Endothelial cell of umbilical vein (primary cell): ENCODE measurements around the gene MARS2. TPM values are rescaled to one million over a fixed set of nuclear protein-coding genes. Genes with fewer than 3 reads are reported as not detected.

Experiments
- BruUV-seq: library from RNA; stranded (reverse); fragments of 400-500 nt; replicated peaks from 2 replicates; lab custom pipeline; 2021; lab: Mats Ljungman, UMichigan
- CTCF ChIA-PET: fragments of 300-600, 350-600 bp; sonication (Branson Sonifier 250); formaldehyde crosslinking; loops from one replicate; lab custom pipeline; 2021; ENCODE audit warnings: antibody characterized with exemption, inconsistent platforms; lab: Charles Lee
- POLR2A ChIA-PET: fragments of 300-600, 350-600 bp; sonication (Branson Sonifier 250); formaldehyde crosslinking; loops from one replicate; lab custom pipeline; 2021; ENCODE audit warnings: antibody characterized with exemption, inconsistent platforms; lab: Charles Lee
- DNase-seq: peaks from one replicate; pipeline ENCODE4 v3.0.0-alpha.2; 2011; ENCODE audit warnings: low read depth, low spot score
- FAIRE-seq: peaks from 2 replicates; lab custom pipeline; 2011; peaks lifted over from hg19 to GRCh38; lab: Jason Lieb, UNC
- H2AFZ ChIP-seq: 2 replicates; pipeline ENCODE4 v1.6.0; 2012; ENCODE audit warnings: low read depth, low read length, control low read depth, inconsistent platforms
- H3K27ac ChIP-seq: 2 replicates; pipeline ENCODE4 v1.5.1; 2011; ENCODE audit warnings: low read depth, mild to moderate bottlenecking, control low read depth, low read length, moderate library complexity; ENCODE audit not compliant: insufficient read depth
- H3K27me3 ChIP-seq, 2 experiments: 2 replicates each; pipeline versions ENCODE4 v1.6.0 to v1.6.1; 2011; ENCODE audit warnings: low read length in 2 of 2, mixed read lengths in 1 of 2; ENCODE audit not compliant: control insufficient read depth in 2 of 2, insufficient read depth in 2 of 2
- H3K36me3 ChIP-seq, 2 experiments: 2 replicates in 1 of 2; 3 replicates in 1 of 2; pipeline ENCODE4 v1.5.1; 2011; ENCODE audit warnings: low read length in 2 of 2, mild to moderate bottlenecking in 1 of 2, moderate library complexity in 1 of 2; ENCODE audit not compliant: control insufficient read depth in 2 of 2, insufficient read depth in 2 of 2; ENCODE audit errors: extremely low read depth in 1 of 2
- H3K4me1 ChIP-seq: 3 replicates; pipeline ENCODE4 v1.5.1; 2011; ENCODE audit warnings: mild to moderate bottlenecking, low read length; ENCODE audit not compliant: control insufficient read depth, insufficient read depth; ENCODE audit errors: extremely low read depth
- H3K4me2 ChIP-seq: 2 replicates; pipeline ENCODE4 v1.6.1; 2011; ENCODE audit warnings: low read length, control low read depth, mixed read lengths; ENCODE audit not compliant: insufficient read depth
- H3K4me3 ChIP-seq, 3 experiments: fragments of 200-600 bp in 1 of 3; sonication (generic), shearing (Covaris generic) in 1 of 3; replicated peaks in 1 of 3; 2 replicates each; pipeline ENCODE4 v1.5.1; 2011 to 2016; ENCODE audit warnings: control low read depth in 3 of 3, low read length in 3 of 3, mild to moderate bottlenecking in 2 of 3, inconsistent platforms in 1 of 3, low read depth in 1 of 3, moderate library complexity in 1 of 3; ENCODE audit not compliant: insufficient read depth in 1 of 3
- H3K79me2 ChIP-seq: 2 replicates; pipeline ENCODE4 v1.6.0; 2012; ENCODE audit warnings: low read length, inconsistent platforms; ENCODE audit not compliant: control insufficient read depth, insufficient read depth
- H3K9ac ChIP-seq: replicated peaks from 2 replicates; pipeline ENCODE3; 2011; ENCODE audit warnings: low read length, control low read depth; ENCODE audit not compliant: insufficient read depth; ENCODE audit errors: extremely low read depth
- H3K9me1 ChIP-seq: replicated peaks from 3 replicates; pipeline ENCODE4 v1.6.0; 2011; ENCODE audit warnings: mild to moderate bottlenecking, low read length; ENCODE audit not compliant: control insufficient read depth, insufficient read depth; ENCODE audit errors: extremely low read depth
- H3K9me3 ChIP-seq: replicated peaks from 2 replicates; pipeline ENCODE4 v1.5.1; 2012; ENCODE audit warnings: low read length, inconsistent platforms; ENCODE audit not compliant: control insufficient read depth, insufficient read depth
- H4K20me1 ChIP-seq: replicated peaks from 2 replicates; pipeline ENCODE3; 2011; ENCODE audit warnings: mild to moderate bottlenecking, low read length; ENCODE audit not compliant: control insufficient read depth, insufficient read depth; ENCODE audit errors: extremely low read depth
- CTCF ChIP-seq, 2 donors: IDR thresholded peaks; 1 replicate in 1 of 2; 2 replicates in 1 of 2; pipeline ENCODE4 v1.5.1; 2011; ENCODE audit warnings: low read length in 2 of 2, mild to moderate bottlenecking in 2 of 2, moderate library complexity in 2 of 2, control low read depth in 1 of 2, inconsistent platforms in 1 of 2, low read depth in 1 of 2; ENCODE audit not compliant: insufficient read depth in 1 of 2; ENCODE audit errors: extremely low read depth in 1 of 2
- EZH2 ChIP-seq: IDR thresholded peaks from 2 replicates; pipeline ENCODE4 v1.6.1; 2012; ENCODE audit warnings: borderline replicate concordance, low read depth, mild to moderate bottlenecking, moderate library complexity, low read length, inconsistent platforms; ENCODE audit not compliant: severe bottlenecking
- GATA2 ChIP-seq: IDR thresholded peaks from 2 replicates; pipeline ENCODE4 v1.7.0; 2011; ENCODE audit warnings: low read depth, mild to moderate bottlenecking, moderate library complexity, mixed read lengths, low read length; ENCODE audit not compliant: insufficient read length, insufficient read depth
- JUN ChIP-seq: IDR thresholded peaks from 2 replicates; pipeline ENCODE4 v1.6.1; 2011; ENCODE audit warnings: borderline replicate concordance, low read depth; ENCODE audit not compliant: insufficient read length, insufficient read depth
- MYC ChIP-seq: IDR thresholded peaks from one replicate; pipeline ENCODE4 v1.6.1; 2011; ENCODE audit warnings: mild to moderate bottlenecking, low read depth, low read length
- POLR2A ChIP-seq: IDR thresholded peaks from 2 replicates; pipeline ENCODE4 v1.6.1; 2012; ENCODE audit warnings: low read depth, mild to moderate bottlenecking, control low read depth, low read length
- POLR2AphosphoS5 ChIP-seq: IDR thresholded peaks from 2 replicates; pipeline ENCODE4 v1.6.1; 2012; ENCODE audit warnings: low read depth, mild to moderate bottlenecking, control low read depth, low read length, moderate library complexity; ENCODE audit not compliant: insufficient read depth
- dilution Hi-C: fragments of 300-500 bp; cut with MboI; formaldehyde crosslinking; loops from one replicate; pipeline ENCODE4 v1.15.0; 2019; ENCODE audit warnings: low sequenced_read_pairs; ENCODE audit not compliant: extremely low pct_ligation_motif_present
- intact Hi-C: fragments of 100-400 bp; cut with micrococcal nuclease; formaldehyde crosslinking; loops from one replicate; pipeline ENCODE4 v1.10.0; 2022
- polyA plus RNA-seq, 4 experiments: library from polyadenylated mRNA; depleted of rRNA in 3 of 4; stranded (reverse) in 3 of 4; unstranded in 1 of 4; fragments of >200 nt; gene quantifications; 2 replicates each; pipeline versions ENCODE4 v1.2.1 to v1.2.3, GENCODE V29; 2011 to 2012; ENCODE audit warnings: missing spikeins in 1 of 4
- total RNA-seq: library from RNA; stranded (reverse); gene quantifications from 2 replicates; pipeline ENCODE4 v1.2.3, GENCODE V29; 2021

Gene MARS2
- total and polyA plus RNA-seq, 2 donors (not counting 3 experiments of a cell fraction or from before 2014, with no cell fraction given): 2.4 to 5.3 TPM

- DNase-seq (peak; percentile 22), FAIRE-seq (peak; percentile 64)
- Histone ChIP-seq H3K9me1 (no peaks in the 10 kb centered on the region), H3K79me2 (no peaks in the 10 kb centered on the region), H4K20me1 (no peaks in the 10 kb centered on the region), H3K9me3 (no peaks in the 10 kb centered on the region), H3K4me3 (peak overlapping the region in 2 of 3 experiments; percentile 12 to 98), H3K27ac (no peak overlapping the region), H2AFZ (no peak overlapping the region), H3K4me1 (peaks cover 28% of the 10 kb centered on the region), H3K4me2 (peak overlapping the region; percentile 100), H3K27me3 (no peaks in the 10 kb centered on the region), H3K9ac (no peak overlapping the region), H3K36me3 (no peaks in the 10 kb centered on the region)
- no TSS peak for BruUV-seq
- ChIA-PET CTCF (interaction anchor here (1.6 to 2.6 kb wide), 2 partner anchors 32 to 74 kb away, joined by 5 to 10 read pairs; partner anchors contain the start of gene MARS2), POLR2A (no interaction called here)
- intact Hi-C loops: loop anchor here (1.0 kb wide), 1 partner anchor 158 kb away; no protein-coding TSS in a partner anchor
- dilution Hi-C loops: no loop called here
- no peak for TF ChIP-seq POLR2AphosphoS5
- TF ChIP-seq MYC: no peak
- no peak for TF ChIP-seq CTCF (IDR thresholded peaks at IDR 0.05; ENCODE audit: extremely low read depth in 1 of 2, insufficient read depth in 1 of 2, low read depth in 1 of 2, low read length in 2 of 2)
- TF ChIP-seq POLR2A: no peak
- no peak for TF ChIP-seq GATA2
- no peak for TF ChIP-seq EZH2
- TF ChIP-seq JUN: no peak
Measured at GRCh38 chr2:197673606-197674005, 31.6 kb upstream of the MARS2 start.
